ENCODE data around the gene KTN1.
A peak's percentile ranks its signal among the peaks of the same experiment; 100 is the strongest.

KTN1 gene

DNA sequence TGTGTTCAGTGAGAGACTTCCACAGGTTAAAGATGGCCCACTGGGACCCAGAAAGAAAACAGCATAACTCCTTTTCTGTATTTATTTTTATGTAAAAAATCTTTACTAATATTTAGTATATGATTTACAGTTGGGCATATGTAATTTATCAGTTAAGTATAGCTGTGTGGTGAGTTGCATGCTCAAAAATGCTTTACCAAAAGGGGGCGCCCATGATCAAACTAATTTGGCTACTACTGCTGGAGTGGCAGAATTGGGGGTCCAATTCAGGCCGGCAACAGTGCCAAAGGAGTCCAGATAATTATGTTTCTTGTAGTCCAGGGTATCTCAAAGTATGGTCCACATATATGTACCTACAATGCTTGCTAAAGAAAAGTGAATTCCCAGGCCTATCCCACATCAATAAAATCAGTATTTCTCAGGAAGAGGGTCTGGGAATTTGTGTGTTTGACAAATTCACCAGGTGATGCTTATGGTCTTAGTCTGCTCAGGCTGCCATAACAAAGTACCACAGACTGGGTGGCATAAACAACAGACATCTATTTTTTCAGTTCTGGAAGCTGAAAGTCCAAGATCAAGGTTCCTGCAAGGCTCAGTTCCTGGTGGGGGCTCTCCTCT is 152.0 kb downstream of the KTN1 start:
- no peak overlapping the region for H3K27ac ChIP-seq
- TF ChIP-seq, protein P1, sequence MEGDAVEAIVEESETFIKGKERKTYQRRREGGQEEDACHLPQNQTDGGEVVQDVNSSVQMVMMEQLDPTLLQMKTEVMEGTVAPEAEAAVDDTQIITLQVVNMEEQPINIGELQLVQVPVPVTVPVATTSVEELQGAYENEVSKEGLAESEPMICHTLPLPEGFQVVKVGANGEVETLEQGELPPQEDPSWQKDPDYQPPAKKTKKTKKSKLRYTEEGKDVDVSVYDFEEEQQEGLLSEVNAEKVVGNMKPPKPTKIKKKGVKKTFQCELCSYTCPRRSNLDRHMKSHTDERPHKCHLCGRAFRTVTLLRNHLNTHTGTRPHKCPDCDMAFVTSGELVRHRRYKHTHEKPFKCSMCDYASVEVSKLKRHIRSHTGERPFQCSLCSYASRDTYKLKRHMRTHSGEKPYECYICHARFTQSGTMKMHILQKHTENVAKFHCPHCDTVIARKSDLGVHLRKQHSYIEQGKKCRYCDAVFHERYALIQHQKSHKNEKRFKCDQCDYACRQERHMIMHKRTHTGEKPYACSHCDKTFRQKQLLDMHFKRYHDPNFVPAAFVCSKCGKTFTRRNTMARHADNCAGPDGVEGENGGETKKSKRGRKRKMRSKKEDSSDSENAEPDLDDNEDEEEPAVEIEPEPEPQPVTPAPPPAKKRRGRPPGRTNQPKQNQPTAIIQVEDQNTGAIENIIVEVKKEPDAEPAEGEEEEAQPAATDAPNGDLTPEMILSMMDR (IDR thresholded peaks at IDR 0.05; ENCODE audit: low read depth, low read length), result no peak
- H3K36me3 ChIP-seq, result no peaks in the 10 kb centered on the region
- peak; percentile 53 for DNase-seq
- H3K9me3 ChIP-seq (ENCODE audit: severe bottlenecking), result no peaks in the 10 kb centered on the region
- no peaks in the 10 kb centered on the region for H3K27me3 ChIP-seq (ENCODE audit: insufficient read depth, low read depth, severe bottlenecking)
- no peak overlapping the region for H3K4me3 ChIP-seq (ENCODE audit: low read depth, low read length)

DNA sequence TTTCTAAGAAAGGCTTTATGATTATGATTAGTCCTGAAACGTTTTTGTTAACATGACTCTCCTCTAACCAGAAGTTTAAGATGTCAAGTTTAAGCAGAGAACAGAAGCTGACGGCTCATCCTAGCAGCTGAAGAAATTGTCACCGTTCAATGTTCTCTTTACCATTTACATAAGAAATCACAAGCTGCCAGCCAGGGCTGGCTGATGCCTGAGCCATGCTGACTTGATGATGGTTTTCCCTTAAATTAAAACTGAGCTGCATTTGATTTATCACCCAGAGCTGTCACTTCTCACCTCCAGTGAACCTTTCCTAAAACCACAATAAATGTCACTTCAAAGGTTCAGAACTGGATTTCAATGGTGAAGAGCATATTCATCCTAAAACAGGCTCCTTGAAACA is 153.6 kb downstream of the KTN1 start:
- TF ChIP-seq, protein P1 (IDR thresholded peaks at IDR 0.05; ENCODE audit: low read depth, low read length), result no peak

More for the DNA sequence above, 153.6 kb downstream of the KTN1 start:
- no peaks in the 10 kb centered on the region for H3K27me3 ChIP-seq (ENCODE audit: insufficient read depth, low read depth, severe bottlenecking)
- H3K36me3 ChIP-seq, result no peaks in the 10 kb centered on the region
- no peaks in the 10 kb centered on the region for H3K9me3 ChIP-seq (ENCODE audit: severe bottlenecking)
- H3K27ac ChIP-seq, result no peak overlapping the region
- H3K4me3 ChIP-seq (ENCODE audit: low read depth, low read length), result no peak overlapping the region
- no peak for DNase-seq
